Measurements from ENCODE around the gene WDR7.

The WDR7 gene

GRCh38 chr18:56738184-56738583 is 87.0 kb downstream of the WDR7 start:
- H3K4me3 ChIP-seq (ENCODE audit: low read depth, low read length) = no peak overlapping the region
- TF ChIP-seq CTCF (IDR thresholded peaks at IDR 0.05; ENCODE audit: low read depth, low read length) = no peak

GRCh38 chr18:56739731-56740130 is 88.6 kb downstream of the WDR7 start:
- no peak overlapping the region for H3K4me3 ChIP-seq (ENCODE audit: low read depth, low read length)
- TF ChIP-seq CTCF (IDR thresholded peaks at IDR 0.05; ENCODE audit: low read depth, low read length) = no peak

GRCh38 chr18:56740645-56741044 is 89.5 kb downstream of the WDR7 start:
- no peak overlapping the region for H3K4me3 ChIP-seq (ENCODE audit: low read depth, low read length)
- TF ChIP-seq CTCF (IDR thresholded peaks at IDR 0.05; ENCODE audit: low read depth, low read length) = no peak

- H3K4me3 ChIP-seq (ENCODE audit: low read depth, low read length) = no peak overlapping the region
- no peak for TF ChIP-seq CTCF (IDR thresholded peaks at IDR 0.05; ENCODE audit: low read depth, low read length)
Measured at GRCh38 chr18:56741685-56742084, 90.5 kb downstream of the WDR7 start.

GRCh38 chr18:56743115-56743514 is 92.0 kb downstream of the WDR7 start:
- no peak for TF ChIP-seq CTCF (IDR thresholded peaks at IDR 0.05; ENCODE audit: low read depth, low read length)

GRCh38 chr18:56747032-56747658 is 96.0 kb downstream of the WDR7 start:
- TF ChIP-seq CTCF (IDR thresholded peaks at IDR 0.05; ENCODE audit: low read depth, low read length) = no peak

More at GRCh38 chr18:56743115-56743514, 92.0 kb downstream of the WDR7 start:
- H3K4me3 ChIP-seq (ENCODE audit: low read depth, low read length) = no peak overlapping the region

GRCh38 chr18:56747857-56748256 is 96.7 kb downstream of the WDR7 start:
- H3K4me3 ChIP-seq (ENCODE audit: low read depth, low read length) = no peak overlapping the region
- TF ChIP-seq CTCF (IDR thresholded peaks at IDR 0.05; ENCODE audit: low read depth, low read length) = no peak

More at GRCh38 chr18:56747032-56747658, 96.0 kb downstream of the WDR7 start:
- no peak overlapping the region for H3K4me3 ChIP-seq (ENCODE audit: low read depth, low read length)
